Activated CD4-positive, alpha-beta memory T cell treated with anti-CD3 and anti-CD28 coated beads, Interleukin-2, amount 10 ng/mL, durations not matched to agents 7 days and 5 days (primary cell): ENCODE results near the gene EVC2. TPM values are rescaled to one million over a fixed set of nuclear protein-coding genes. Genes with fewer than 3 reads are reported as not detected.

ENCODE experiments used
- CTCF ChIA-PET: fragments of 350-600 bp; sonication (Branson Sonifier 250); formaldehyde crosslinking; loops from one replicate; lab custom pipeline; 2021; ENCODE audit warnings: antibody characterized with exemption, inconsistent platforms; lab: Charles Lee
- POLR2A ChIA-PET: fragments of 350-600 bp; sonication (Branson Sonifier 250); formaldehyde crosslinking; loops from one replicate; lab custom pipeline; 2021; ENCODE audit warnings: antibody characterized with exemption; lab: Charles Lee
- DNase-seq: peaks from one replicate; pipeline ENCODE4 v3.0.0-alpha.2; 2020
- H3K27ac Mint-ChIP-seq: one replicate; pipeline ENCODE4 v1.8.0; 2021; ENCODE audit warnings: mild to moderate bottlenecking, mixed read lengths
- H3K27me3 Mint-ChIP-seq: one replicate; pipeline ENCODE4 v1.8.0; 2021; ENCODE audit warnings: mixed read lengths
- H3K36me3 Mint-ChIP-seq: one replicate; pipeline ENCODE4 v1.8.0; 2021; ENCODE audit warnings: low read depth, mixed read lengths
- H3K4me1 Mint-ChIP-seq: one replicate; pipeline ENCODE4 v1.8.0; 2021; ENCODE audit warnings: mixed read lengths
- H3K4me3 Mint-ChIP-seq: one replicate; pipeline ENCODE4 v1.8.0; 2021; ENCODE audit warnings: mild to moderate bottlenecking, mixed read lengths
- H3K9me3 Mint-ChIP-seq: one replicate; pipeline ENCODE4 v1.8.0; 2021; ENCODE audit warnings: mixed read lengths
- total RNA-seq, 2 experiments: library from RNA; stranded (reverse); gene quantifications; one replicate each; pipeline ENCODE4 v1.2.3, GENCODE V29; 2021

The EVC2 gene
- total RNA-seq, 2 experiments from 2014 or later: 2.2 TPM

GRCh38 chr4:5636766-5637670 is 71.3 kb downstream of the EVC2 start:
- no peaks in the 10 kb centered on the region for H3K9me3 Mint-ChIP-seq
- no peak overlapping the region for H3K4me3 Mint-ChIP-seq
- H3K27me3 Mint-ChIP-seq: no peaks in the 10 kb centered on the region
- H3K36me3 Mint-ChIP-seq: peaks cover 5% of the 10 kb centered on the region
- ChIA-PET CTCF (no interaction called here), POLR2A (no interaction called here)
- H3K27ac Mint-ChIP-seq: no peak overlapping the region
- no peak for DNase-seq
- no peaks in the 10 kb centered on the region for H3K4me1 Mint-ChIP-seq

GRCh38 chr4:5635826-5636195 is 72.5 kb downstream of the EVC2 start:
- DNase-seq: no peak
- peaks cover 5% of the 10 kb centered on the region for H3K36me3 Mint-ChIP-seq
- ChIA-PET POLR2A (no interaction called here), CTCF (no interaction called here)
- H3K4me3 Mint-ChIP-seq: no peak overlapping the region
- no peak overlapping the region for H3K27ac Mint-ChIP-seq
- H3K9me3 Mint-ChIP-seq: no peaks in the 10 kb centered on the region
- H3K4me1 Mint-ChIP-seq: no peaks in the 10 kb centered on the region
- H3K27me3 Mint-ChIP-seq: no peaks in the 10 kb centered on the region

- H3K27ac Mint-ChIP-seq: no peak overlapping the region
- ChIA-PET CTCF (no interaction called here), POLR2A (no interaction called here)
- DNase-seq: no peak
- H3K4me1 Mint-ChIP-seq: no peaks in the 10 kb centered on the region
- no peaks in the 10 kb centered on the region for H3K36me3 Mint-ChIP-seq
- H3K27me3 Mint-ChIP-seq: no peaks in the 10 kb centered on the region
- H3K4me3 Mint-ChIP-seq: no peak overlapping the region
- H3K9me3 Mint-ChIP-seq: no peaks in the 10 kb centered on the region
Observed at GRCh38 chr4:5632571-5632970, 75.8 kb downstream of the EVC2 start.

GRCh38 chr4:5632066-5632440 is 76.3 kb downstream of the EVC2 start:
- Mint-ChIP-seq H3K36me3 (no peaks in the 10 kb centered on the region), H3K9me3 (no peaks in the 10 kb centered on the region), H3K27me3 (no peaks in the 10 kb centered on the region), H3K27ac (no peak overlapping the region), H3K4me1 (no peaks in the 10 kb centered on the region), H3K4me3 (no peak overlapping the region)
- ChIA-PET CTCF (no interaction called here), POLR2A (no interaction called here)
- DNase-seq: no peak

- no peak overlapping the region for H3K27ac Mint-ChIP-seq
- H3K27me3 Mint-ChIP-seq: no peaks in the 10 kb centered on the region
- DNase-seq: no peak
- no peaks in the 10 kb centered on the region for H3K4me1 Mint-ChIP-seq
- no peaks in the 10 kb centered on the region for H3K36me3 Mint-ChIP-seq
- no peaks in the 10 kb centered on the region for H3K9me3 Mint-ChIP-seq
- H3K4me3 Mint-ChIP-seq: no peak overlapping the region
- ChIA-PET POLR2A (no interaction called here), CTCF (no interaction called here)
Observed at GRCh38 chr4:5631352-5632065, 76.8 kb downstream of the EVC2 start.

- CTCF ChIA-PET: no interaction called here
Observed at GRCh38 chr4:5630762-5631161, 77.6 kb downstream of the EVC2 start.

GRCh38 chr4:5629542-5629941 is 78.8 kb downstream of the EVC2 start:
- no peaks in the 10 kb centered on the region for H3K36me3 Mint-ChIP-seq
- POLR2A ChIA-PET: no interaction called here
- H3K9me3 Mint-ChIP-seq: no peaks in the 10 kb centered on the region
- no peak overlapping the region for H3K27ac Mint-ChIP-seq
- no peak for DNase-seq
- CTCF ChIA-PET: no interaction called here
- H3K4me3 Mint-ChIP-seq: no peak overlapping the region
- H3K4me1 Mint-ChIP-seq: no peaks in the 10 kb centered on the region
- H3K27me3 Mint-ChIP-seq: no peaks in the 10 kb centered on the region

More at GRCh38 chr4:5630762-5631161, 77.6 kb downstream of the EVC2 start:
- POLR2A ChIA-PET: no interaction called here
- DNase-seq: no peak
- Mint-ChIP-seq H3K9me3 (no peaks in the 10 kb centered on the region), H3K4me1 (no peaks in the 10 kb centered on the region), H3K36me3 (no peaks in the 10 kb centered on the region), H3K27ac (no peak overlapping the region), H3K27me3 (no peaks in the 10 kb centered on the region), H3K4me3 (no peak overlapping the region)

GRCh38 chr4:5626913-5627312 is 81.4 kb downstream of the EVC2 start:
- CTCF ChIA-PET: no interaction called here
- no peak for DNase-seq
- Mint-ChIP-seq H3K4me3 (no peak overlapping the region), H3K9me3 (no peaks in the 10 kb centered on the region), H3K36me3 (no peaks in the 10 kb centered on the region), H3K27me3 (no peaks in the 10 kb centered on the region), H3K27ac (no peak overlapping the region), H3K4me1 (no peaks in the 10 kb centered on the region)
- POLR2A ChIA-PET: no interaction called here

- H3K36me3 Mint-ChIP-seq: no peaks in the 10 kb centered on the region
- H3K4me1 Mint-ChIP-seq: no peaks in the 10 kb centered on the region
- POLR2A ChIA-PET: no interaction called here
- H3K4me3 Mint-ChIP-seq: no peak overlapping the region
- DNase-seq: no peak
- H3K27ac Mint-ChIP-seq: no peak overlapping the region
- H3K27me3 Mint-ChIP-seq: no peaks in the 10 kb centered on the region
- CTCF ChIA-PET: no interaction called here
- no peaks in the 10 kb centered on the region for H3K9me3 Mint-ChIP-seq
Observed at GRCh38 chr4:5622596-5622995, 85.8 kb downstream of the EVC2 start.

- ChIA-PET POLR2A (no interaction called here), CTCF (no interaction called here)
- DNase-seq: no peak
- Mint-ChIP-seq H3K27me3 (no peaks in the 10 kb centered on the region), H3K4me1 (no peaks in the 10 kb centered on the region), H3K4me3 (no peak overlapping the region), H3K36me3 (no peaks in the 10 kb centered on the region), H3K27ac (no peak overlapping the region), H3K9me3 (no peaks in the 10 kb centered on the region)
Observed at GRCh38 chr4:5619913-5620625, 88.3 kb downstream of the EVC2 start.

GRCh38 chr4:5618051-5618960 is 90.1 kb downstream of the EVC2 start:
- H3K4me3 Mint-ChIP-seq: no peak overlapping the region
- ChIA-PET CTCF (no interaction called here), POLR2A (no interaction called here)
- H3K36me3 Mint-ChIP-seq: no peaks in the 10 kb centered on the region
- H3K4me1 Mint-ChIP-seq: no peaks in the 10 kb centered on the region
- DNase-seq: no peak
- no peaks in the 10 kb centered on the region for H3K9me3 Mint-ChIP-seq
- no peak overlapping the region for H3K27ac Mint-ChIP-seq
- no peaks in the 10 kb centered on the region for H3K27me3 Mint-ChIP-seq

- DNase-seq: no peak
- Mint-ChIP-seq H3K27ac (no peak overlapping the region), H3K9me3 (no peaks in the 10 kb centered on the region), H3K4me1 (no peaks in the 10 kb centered on the region), H3K4me3 (no peak overlapping the region), H3K36me3 (no peaks in the 10 kb centered on the region), H3K27me3 (no peaks in the 10 kb centered on the region)
- ChIA-PET POLR2A (no interaction called here), CTCF (no interaction called here)
Observed at GRCh38 chr4:5616331-5616950, 91.9 kb downstream of the EVC2 start.
